ENCODE data around the gene BLTP2.
A peak's percentile ranks its signal among the peaks of the same experiment; 100 is the strongest.

The BLTP2 gene

GRCh38 chr17:28599311-28600184 is 45.4 kb downstream of the BLTP2 start:
- H3K36me3 Mint-ChIP-seq = peaks cover 11% of the 10 kb centered on the region
- H3K27ac Mint-ChIP-seq = peak overlapping the region; percentile 99
- peak overlapping the region; percentile 82 for H3K4me3 Mint-ChIP-seq
- H3K9me3 Mint-ChIP-seq = no peaks in the 10 kb centered on the region
- CTCF ChIA-PET = interaction anchor here (0.9 kb wide), 1 partner anchor 13 kb away, joined by 4 read pairs; no protein-coding TSS in a partner anchor
- no peaks in the 10 kb centered on the region for H3K27me3 Mint-ChIP-seq
- peak; percentile 58 for DNase-seq
- H3K4me1 Mint-ChIP-seq = peaks cover 23% of the 10 kb centered on the region

GRCh38 chr17:28598799-28599310 is 46.1 kb downstream of the BLTP2 start, which contains the start of gene SPAG5:
TSS of gene SPAG5 (minus strand) at chr17:28599025. CDS start at chr17:28598946, 79 bp downstream.
- peak within 1 kb of the TSS; percentile 82 for H3K4me3 Mint-ChIP-seq
- peak within 1 kb of the TSS; percentile 99 for H3K27ac Mint-ChIP-seq
- H3K36me3 Mint-ChIP-seq = peaks cover 10% of the 10 kb centered on the region
- no peaks in the 10 kb centered on the region for H3K27me3 Mint-ChIP-seq
- CTCF ChIA-PET = interaction anchor here (0.9 to 1.0 kb wide), 2 partner anchors 14 to 26 kb away, joined by 3 to 4 read pairs; no protein-coding TSS in a partner anchor
- H3K9me3 Mint-ChIP-seq = no peaks in the 10 kb centered on the region
- peak; percentile 96 for DNase-seq
- peaks cover 24% of the 10 kb centered on the region for H3K4me1 Mint-ChIP-seq

- DNase-seq = no peak
- CTCF ChIA-PET = interaction anchor here (0.7 to 1.1 kb wide), 3 partner anchors 14 to 50 kb away, joined by 3 read pairs; no protein-coding TSS in a partner anchor
- H3K27me3 Mint-ChIP-seq = no peaks in the 10 kb centered on the region
These were observed 46.6 kb downstream of the BLTP2 start for GRCh38 chr17:28598389-28598788.

GRCh38 chr17:28597606-28598383 is 47.2 kb downstream of the BLTP2 start:
- peak overlapping the region; percentile 82 for H3K4me3 Mint-ChIP-seq
- CTCF ChIA-PET = interaction anchor here (0.7 to 1.1 kb wide), 3 partner anchors 13 to 51 kb away, joined by 3 read pairs; no protein-coding TSS in a partner anchor
- peaks cover 12% of the 10 kb centered on the region for H3K36me3 Mint-ChIP-seq
- no peaks in the 10 kb centered on the region for H3K9me3 Mint-ChIP-seq
- no peaks in the 10 kb centered on the region for H3K27me3 Mint-ChIP-seq
- peak overlapping the region; percentile 99 for H3K27ac Mint-ChIP-seq
- peaks cover 25% of the 10 kb centered on the region for H3K4me1 Mint-ChIP-seq
- DNase-seq = no peak

More at GRCh38 chr17:28598389-28598788, 46.6 kb downstream of the BLTP2 start:
- peaks cover 11% of the 10 kb centered on the region for H3K36me3 Mint-ChIP-seq
- peak overlapping the region; percentile 82 for H3K4me3 Mint-ChIP-seq
- no peaks in the 10 kb centered on the region for H3K9me3 Mint-ChIP-seq
- peak overlapping the region; percentile 99 for H3K27ac Mint-ChIP-seq
- H3K4me1 Mint-ChIP-seq = peaks cover 25% of the 10 kb centered on the region

Measured in activated naive CD4-positive, alpha-beta T cell treated with anti-CD3 and anti-CD28 coated beads, Interleukin-2, amount 10 ng/mL, durations not matched to agents 7 days and 5 days (primary cell).